Breast epithelium (tissue), 3 donors: Measurements from ENCODE around the gene USHBP1.

ENCODE experiments used
- POLR2A ChIP-seq: fragments of 450-650 bp; IDR thresholded peaks from one replicate; pipeline ENCODE4 v1.6.1; 2016; ENCODE audit warnings: antibody characterized with exemption, mild to moderate bottlenecking, moderate library complexity
- POLR2AphosphoS5 ChIP-seq, 3 donors: sonication (generic); formaldehyde crosslinking; IDR thresholded peaks; one replicate each; pipeline ENCODE4 v1.6.1; 2017; ENCODE audit warnings: antibody characterized with exemption in 3 of 3
- TF ChIP-seq, protein P1 (sequence below), 3 donors: fragments of 450-650 bp; IDR thresholded peaks; one replicate each; pipeline ENCODE4 v1.5.1; 2016 to 2017; ENCODE audit warnings: antibody characterized with exemption in 3 of 3, mild to moderate bottlenecking in 3 of 3, moderate library complexity in 3 of 3

DNA sequence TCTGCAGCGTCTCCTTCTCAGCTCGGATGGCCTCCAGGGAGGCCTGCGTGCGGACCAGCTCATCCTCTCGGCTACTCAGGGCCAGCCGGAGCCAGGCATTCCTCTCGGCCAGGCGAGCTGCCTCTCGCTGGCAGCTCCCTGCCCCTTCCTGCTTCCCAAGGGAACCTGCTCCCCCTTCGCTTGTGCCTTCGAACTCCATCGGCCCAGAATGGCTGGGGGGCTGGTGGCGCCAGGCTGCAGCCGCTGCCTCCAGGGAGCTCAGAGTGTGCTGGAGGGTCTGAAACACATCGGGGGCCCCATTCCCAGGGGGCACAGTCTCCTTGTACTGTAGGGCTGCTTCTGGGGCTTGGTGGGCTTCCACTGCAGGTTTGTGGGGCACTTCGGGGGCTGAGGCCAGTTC, 2.0 kb downstream of the USHBP1 start:
- no peak for TF ChIP-seq POLR2A
- TF ChIP-seq, protein P1, sequence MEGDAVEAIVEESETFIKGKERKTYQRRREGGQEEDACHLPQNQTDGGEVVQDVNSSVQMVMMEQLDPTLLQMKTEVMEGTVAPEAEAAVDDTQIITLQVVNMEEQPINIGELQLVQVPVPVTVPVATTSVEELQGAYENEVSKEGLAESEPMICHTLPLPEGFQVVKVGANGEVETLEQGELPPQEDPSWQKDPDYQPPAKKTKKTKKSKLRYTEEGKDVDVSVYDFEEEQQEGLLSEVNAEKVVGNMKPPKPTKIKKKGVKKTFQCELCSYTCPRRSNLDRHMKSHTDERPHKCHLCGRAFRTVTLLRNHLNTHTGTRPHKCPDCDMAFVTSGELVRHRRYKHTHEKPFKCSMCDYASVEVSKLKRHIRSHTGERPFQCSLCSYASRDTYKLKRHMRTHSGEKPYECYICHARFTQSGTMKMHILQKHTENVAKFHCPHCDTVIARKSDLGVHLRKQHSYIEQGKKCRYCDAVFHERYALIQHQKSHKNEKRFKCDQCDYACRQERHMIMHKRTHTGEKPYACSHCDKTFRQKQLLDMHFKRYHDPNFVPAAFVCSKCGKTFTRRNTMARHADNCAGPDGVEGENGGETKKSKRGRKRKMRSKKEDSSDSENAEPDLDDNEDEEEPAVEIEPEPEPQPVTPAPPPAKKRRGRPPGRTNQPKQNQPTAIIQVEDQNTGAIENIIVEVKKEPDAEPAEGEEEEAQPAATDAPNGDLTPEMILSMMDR (IDR thresholded peaks at IDR 0.05), result no peak
- TF ChIP-seq POLR2AphosphoS5 (IDR thresholded peaks at IDR 0.05), result no peak
